Activated T-helper 1 cell treated with anti-CD3 and anti-CD28 coated beads, Interleukin-12 subunit alpha, Interleukin-12 subunit beta, Interleukin-2, Interleukin-4 antibody, amounts not matched to agents 30 ng/mL and 10 ng/mL and 1 ng/mL, durations not matched to agents 14 hours and 24 hours and 36 hours (primary cell): ENCODE results near the gene ATAD3C. TPM values are rescaled to one million over a fixed set of nuclear protein-coding genes. Genes with fewer than 3 reads are reported as not detected.
"Not testable (repeated sequence)": the region's sequence is repeated elsewhere in the genome, so short reads cannot be mapped to it uniquely, and the experiment has no call there.

Source experiments
- DNase-seq: peaks from one replicate; pipeline ENCODE4 v3.0.0; 2021; ENCODE audit warnings: low spot score
- H3K27ac Mint-ChIP-seq: one replicate; pipeline ENCODE4 v1.8.0; 2021; ENCODE audit warnings: mild to moderate bottlenecking, mixed read lengths
- H3K27me3 Mint-ChIP-seq: one replicate; pipeline ENCODE4 v1.8.0; 2022; ENCODE audit warnings: mild to moderate bottlenecking, moderate library complexity, mixed read lengths; ENCODE audit not compliant: insufficient read depth
- H3K36me3 Mint-ChIP-seq: one replicate; pipeline ENCODE4 v1.8.0; 2021; ENCODE audit warnings: low read depth, mixed read lengths
- H3K4me1 Mint-ChIP-seq: one replicate; pipeline ENCODE4 v1.8.0; 2021; ENCODE audit warnings: low read depth, mixed read lengths
- H3K4me3 Mint-ChIP-seq: one replicate; pipeline ENCODE4 v1.8.0; 2021; ENCODE audit warnings: mild to moderate bottlenecking, moderate library complexity, mixed read lengths
- H3K9me3 Mint-ChIP-seq: one replicate; pipeline ENCODE4 v1.8.0; 2021; ENCODE audit warnings: mixed read lengths
- intact Hi-C: fragments of 100-400 bp; cut with micrococcal nuclease; formaldehyde crosslinking; loops from one replicate; pipeline ENCODE4 v1.15.1; 2024
- total RNA-seq: library from RNA; stranded (reverse); gene quantifications from 2 replicates; pipeline ENCODE4 v1.2.3, GENCODE V29; 2022

The ATAD3C gene
- total RNA-seq, 1 donor from 2014 or later = 0.57 TPM

DNA sequence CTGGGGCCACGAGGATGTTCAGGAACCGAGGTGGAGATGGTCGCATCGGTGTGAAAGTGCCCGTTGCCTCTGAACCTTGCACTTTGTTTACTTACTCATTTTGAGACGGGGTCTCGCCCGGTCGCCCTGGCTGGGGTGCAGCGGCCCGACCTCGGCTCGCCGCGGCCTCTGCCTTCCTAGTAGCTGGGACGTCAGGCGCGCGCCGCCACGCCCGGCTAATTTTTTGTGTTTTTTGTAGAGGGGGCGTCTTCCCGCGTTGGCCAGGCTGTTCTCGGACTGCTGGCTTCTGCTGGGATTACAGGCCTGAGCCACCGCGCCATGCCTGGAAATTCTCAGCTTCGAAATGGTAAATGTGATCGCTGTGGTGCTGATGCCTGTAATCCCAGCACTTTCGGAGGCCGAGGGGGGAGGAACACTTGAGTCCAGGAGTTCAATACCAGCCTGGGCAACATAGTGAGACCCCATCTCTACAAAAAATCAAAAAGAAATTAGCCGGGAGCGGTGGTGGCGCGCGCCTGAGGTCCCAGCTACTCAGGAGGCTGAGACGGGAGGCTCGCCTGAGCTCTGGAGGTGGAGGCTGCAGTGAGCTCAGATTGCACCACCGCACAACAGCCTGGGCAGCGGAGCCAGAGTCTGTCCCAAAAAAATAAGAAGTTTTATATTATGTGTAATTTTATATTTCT is 41.7 kb upstream of the ATAD3C start:
- Mint-ChIP-seq H3K27me3 (peaks cover 2% of the 10 kb centered on the region), H3K27ac (peak overlapping the region; percentile 67), H3K4me1 (peaks cover 12% of the 10 kb centered on the region), H3K36me3 (peaks cover 28% of the 10 kb centered on the region), H3K4me3 (peak overlapping the region; percentile 89), H3K9me3 (no peaks in the 10 kb centered on the region)
- intact Hi-C loops = loop anchor here (1.0 to 5.0 kb wide), 6 partner anchors 8 to 135 kb away; partner anchors contain the start of genes ATAD3B, AURKAIP1, CCNL2 and UBE2J2
- DNase-seq = no peak

- intact Hi-C loops, DNase-seq: not testable (repeated sequence)
- peaks cover 12% of the 10 kb centered on the region for H3K4me1 Mint-ChIP-seq
These were observed 39.3 kb upstream of the ATAD3C start for GRCh38 chr1:1410238-1410637.

DNA sequence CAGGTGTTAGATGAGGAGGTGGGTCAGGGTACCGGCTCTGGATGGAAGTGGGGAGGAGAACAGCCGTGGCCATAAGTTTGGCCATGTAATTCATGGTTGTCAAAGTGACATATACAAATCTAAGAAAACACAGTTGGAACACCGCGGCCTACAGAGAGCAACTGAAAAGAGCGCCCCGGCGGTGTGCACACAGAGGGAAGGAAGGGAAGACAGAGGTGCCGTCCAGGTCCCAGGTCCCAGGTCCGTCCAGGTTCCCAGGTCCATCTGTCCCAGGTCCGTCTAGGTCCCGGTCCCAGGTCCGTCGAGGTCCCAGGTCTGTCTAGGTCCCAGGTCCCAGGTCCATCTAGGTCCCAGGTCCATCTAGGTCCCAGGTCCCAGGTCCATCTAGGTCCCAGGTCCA is 37.9 kb upstream of the ATAD3C start:
- no peak for DNase-seq
- Mint-ChIP-seq H3K36me3 (peaks cover 9% of the 10 kb centered on the region), H3K9me3 (no peaks in the 10 kb centered on the region), H3K4me3 (no peak overlapping the region), H3K27ac (no peak overlapping the region), H3K27me3 (peaks cover 2% of the 10 kb centered on the region), H3K4me1 (no peaks in the 10 kb centered on the region)
- intact Hi-C loops = no loop called here

More at GRCh38 chr1:1410238-1410637, 39.3 kb upstream of the ATAD3C start:
- not testable (repeated sequence) for H3K27me3 Mint-ChIP-seq, H3K27ac Mint-ChIP-seq, H3K9me3 Mint-ChIP-seq
- H3K4me3 Mint-ChIP-seq = peak overlapping the region; percentile 69
- H3K36me3 Mint-ChIP-seq = peaks cover 18% of the 10 kb centered on the region

DNA sequence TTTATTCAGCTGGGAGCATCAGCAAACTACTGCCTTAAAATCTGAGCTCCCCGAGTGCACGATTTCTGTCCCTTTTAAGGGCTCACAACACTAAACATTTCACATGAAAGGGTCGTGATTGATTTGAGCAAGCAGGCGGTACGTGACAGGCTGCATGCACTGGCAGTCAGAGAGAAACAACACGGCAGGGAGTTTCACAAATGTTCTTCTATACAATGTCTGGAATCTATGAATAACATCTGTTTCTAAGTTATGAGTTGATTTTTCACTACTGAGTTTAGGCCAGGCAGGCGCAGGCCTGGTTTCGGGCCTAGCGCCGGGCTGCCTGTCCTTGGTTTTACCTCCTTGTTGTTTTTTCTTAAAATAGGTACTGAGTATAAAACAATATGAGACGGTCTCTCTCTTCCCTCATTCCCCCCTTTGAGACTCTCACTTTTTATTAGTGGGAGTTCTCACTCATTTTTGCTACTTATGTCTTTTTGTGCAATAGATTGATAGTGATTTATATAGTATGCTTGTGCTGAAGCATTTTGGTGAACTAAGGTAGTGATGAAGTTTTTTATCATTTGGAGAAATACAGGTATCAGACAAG is 37.1 kb upstream of the ATAD3C start:
- H3K27me3 Mint-ChIP-seq, H3K4me3 Mint-ChIP-seq, intact Hi-C loops, H3K9me3 Mint-ChIP-seq, DNase-seq, H3K36me3 Mint-ChIP-seq, H3K4me1 Mint-ChIP-seq, H3K27ac Mint-ChIP-seq: not testable (repeated sequence)

- Mint-ChIP-seq H3K36me3 (peaks cover 2% of the 10 kb centered on the region), H3K9me3 (no peaks in the 10 kb centered on the region), H3K4me3 (no peak overlapping the region), H3K27me3 (no peaks in the 10 kb centered on the region), H3K4me1 (peaks cover 10% of the 10 kb centered on the region), H3K27ac (no peak overlapping the region)
- DNase-seq = no peak
- intact Hi-C loops = no loop called here
These were observed 33.7 kb upstream of the ATAD3C start for GRCh38 chr1:1415751-1416150.

DNA sequence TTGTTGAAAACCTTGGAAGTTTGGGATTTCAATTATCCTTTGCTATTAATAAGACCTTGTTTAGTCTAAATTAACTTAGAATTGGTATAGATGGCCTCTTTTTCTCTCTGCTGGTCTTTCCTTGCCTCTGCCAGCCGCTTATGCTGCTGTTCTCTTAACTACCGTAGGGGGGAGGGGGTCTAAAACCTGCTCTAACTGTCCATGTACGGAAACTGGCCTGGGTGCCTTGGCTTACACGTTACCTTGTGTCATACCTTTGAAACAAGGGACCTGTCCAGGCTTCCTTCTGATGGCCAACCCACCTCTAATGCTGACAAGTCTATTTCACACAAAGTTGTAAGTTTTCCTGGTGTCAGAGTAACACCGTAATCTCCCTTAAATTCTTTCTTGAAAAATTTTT is 32.1 kb upstream of the ATAD3C start:
- H3K27me3 Mint-ChIP-seq, H3K9me3 Mint-ChIP-seq, H3K27ac Mint-ChIP-seq, H3K4me3 Mint-ChIP-seq, DNase-seq, intact Hi-C loops, H3K36me3 Mint-ChIP-seq: not testable (repeated sequence)
- H3K4me1 Mint-ChIP-seq = peaks cover 10% of the 10 kb centered on the region

DNA sequence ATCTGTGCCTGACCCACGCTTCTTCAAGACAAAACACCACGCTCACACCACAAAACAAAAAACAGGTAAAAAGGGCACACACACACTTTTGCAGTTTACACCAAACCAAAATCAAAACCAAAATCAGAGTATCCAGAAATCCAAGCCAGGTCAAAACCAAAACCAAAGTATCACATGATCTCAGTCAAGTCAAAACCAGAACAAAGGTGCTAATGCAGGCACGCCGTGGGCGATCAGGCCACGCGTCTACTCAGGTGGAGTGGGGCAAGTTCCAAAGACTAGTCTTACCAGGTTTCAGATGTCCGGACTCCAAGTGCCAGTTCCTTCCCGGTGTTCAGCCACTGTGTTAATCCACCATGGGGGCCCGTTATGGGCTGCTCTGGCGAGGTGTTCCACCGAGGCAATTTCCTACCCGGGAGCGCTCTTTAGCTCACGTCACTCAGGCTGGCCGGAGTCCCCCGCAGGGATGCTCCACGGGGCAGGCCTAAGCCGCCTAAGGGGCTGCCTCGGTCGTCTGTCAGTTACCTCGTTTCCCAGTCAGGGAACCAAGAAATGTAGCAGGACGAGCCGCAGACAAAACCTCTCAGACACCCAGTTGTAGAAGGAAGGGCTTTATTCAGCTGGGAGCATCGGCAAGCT is 31.5 kb upstream of the ATAD3C start:
- H3K27me3 Mint-ChIP-seq, DNase-seq, H3K4me3 Mint-ChIP-seq, H3K36me3 Mint-ChIP-seq, H3K27ac Mint-ChIP-seq, H3K9me3 Mint-ChIP-seq, intact Hi-C loops: not testable (repeated sequence)
- peaks cover 10% of the 10 kb centered on the region for H3K4me1 Mint-ChIP-seq

DNA sequence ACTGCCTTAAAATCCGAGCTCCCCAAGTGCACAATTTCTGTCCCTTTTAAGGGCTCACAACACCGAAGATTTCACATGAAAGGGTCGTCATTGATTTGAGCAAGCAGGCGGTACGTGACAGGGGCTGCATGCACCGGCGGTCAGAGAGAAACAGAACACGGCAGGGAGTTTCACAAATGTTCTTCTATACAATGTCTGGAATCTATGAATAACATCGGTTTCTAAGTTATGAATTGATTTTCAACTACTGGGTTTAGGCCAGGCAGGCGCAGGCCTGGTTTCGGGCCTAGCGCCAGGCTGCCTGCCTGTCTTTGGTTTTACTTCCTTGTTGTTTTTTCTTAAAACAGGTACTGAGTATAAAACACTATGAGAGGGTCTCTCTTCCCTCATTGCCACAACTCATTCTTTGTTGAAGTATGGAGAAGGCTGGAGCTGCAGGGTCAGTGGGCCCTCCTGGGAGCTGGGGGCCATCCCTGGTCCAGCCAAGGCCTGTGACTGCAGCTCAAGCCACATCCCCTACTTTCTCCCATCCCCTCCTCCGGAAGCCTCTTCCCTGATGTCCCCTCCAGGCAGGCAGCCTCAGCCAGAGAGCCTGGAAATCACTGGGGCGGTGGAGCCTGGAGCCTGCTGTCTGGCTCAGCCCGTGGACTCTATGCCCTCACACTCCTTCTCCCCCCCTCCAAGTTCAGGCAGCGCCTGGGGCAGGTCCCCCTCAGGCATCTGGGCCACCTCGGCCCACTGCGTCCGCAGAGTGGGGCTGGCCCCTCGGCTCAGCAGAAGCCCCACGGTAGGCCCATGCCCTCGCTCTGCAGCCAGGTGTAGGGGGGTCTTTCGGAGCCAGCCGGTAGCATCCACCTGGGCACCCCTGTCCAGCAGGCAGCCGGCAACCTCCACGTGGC is 30.8 kb upstream of the ATAD3C start:
- Mint-ChIP-seq H3K27ac (no peak overlapping the region), H3K4me1 (peaks cover 10% of the 10 kb centered on the region), H3K36me3 (no peaks in the 10 kb centered on the region)

GRCh38 chr1:1419363-1419812 is 30.1 kb upstream of the ATAD3C start:
- H3K27ac Mint-ChIP-seq = no peak overlapping the region
- peaks cover 10% of the 10 kb centered on the region for H3K4me1 Mint-ChIP-seq
- no peak for DNase-seq
- H3K4me3 Mint-ChIP-seq = no peak overlapping the region
- H3K27me3 Mint-ChIP-seq = peaks cover 4% of the 10 kb centered on the region
- intact Hi-C loops = no loop called here
- H3K36me3 Mint-ChIP-seq = no peaks in the 10 kb centered on the region
- no peaks in the 10 kb centered on the region for H3K9me3 Mint-ChIP-seq

More for the DNA sequence above, 30.8 kb upstream of the ATAD3C start:
- no peak for DNase-seq
- H3K4me3 Mint-ChIP-seq = no peak overlapping the region
- no peaks in the 10 kb centered on the region for H3K9me3 Mint-ChIP-seq
- intact Hi-C loops = no loop called here
- peaks cover 4% of the 10 kb centered on the region for H3K27me3 Mint-ChIP-seq

- Mint-ChIP-seq H3K27me3 (peaks cover 7% of the 10 kb centered on the region), H3K36me3 (no peaks in the 10 kb centered on the region), H3K4me1 (peaks cover 10% of the 10 kb centered on the region), H3K27ac (no peak overlapping the region), H3K4me3 (no peak overlapping the region), H3K9me3 (no peaks in the 10 kb centered on the region)
- DNase-seq = no peak
- intact Hi-C loops = no loop called here
These were observed 29.5 kb upstream of the ATAD3C start for GRCh38 chr1:1419813-1420653.

DNA sequence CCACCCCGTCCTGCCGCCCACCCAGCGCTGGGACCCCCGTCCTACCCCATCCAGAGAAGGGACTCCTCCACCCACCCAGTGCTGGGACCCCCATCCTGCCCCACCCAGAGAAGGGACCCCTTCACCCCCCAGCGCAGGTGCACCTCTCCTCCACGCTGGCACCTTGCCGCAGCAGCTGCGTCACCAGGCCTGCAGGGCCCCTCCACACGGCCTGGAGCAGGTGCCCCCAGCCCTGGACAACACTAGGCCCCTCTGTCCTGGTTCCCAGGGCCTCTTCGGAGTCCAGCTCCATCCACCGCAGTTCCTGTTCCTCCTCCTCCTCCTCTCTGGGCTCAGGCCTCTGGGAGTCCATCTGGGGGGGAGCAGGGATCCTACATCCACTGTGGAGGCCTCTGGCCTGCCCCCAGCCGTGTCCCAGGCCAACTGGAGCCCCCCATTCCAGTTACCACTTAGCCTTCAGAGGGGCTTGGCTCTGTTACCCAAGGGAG is 28.8 kb upstream of the ATAD3C start:
- H3K9me3 Mint-ChIP-seq = no peaks in the 10 kb centered on the region
- peaks cover 8% of the 10 kb centered on the region for H3K27me3 Mint-ChIP-seq
- no peak for DNase-seq
- intact Hi-C loops = no loop called here
- no peak overlapping the region for H3K4me3 Mint-ChIP-seq
- H3K27ac Mint-ChIP-seq = no peak overlapping the region
- no peaks in the 10 kb centered on the region for H3K36me3 Mint-ChIP-seq
- peaks cover 10% of the 10 kb centered on the region for H3K4me1 Mint-ChIP-seq
